ENCODE results near the gene RHEBL1. TPM values are rescaled to one million over a fixed set of nuclear protein-coding genes. Genes with fewer than 3 reads are reported as not detected.

Gene RHEBL1
- total and polyA plus RNA-seq, 2 of the 8 experiments (the other 6 are each of a cell fraction or from before 2014, with no cell fraction given) = 7.5 to 9.4 TPM

GRCh38 chr12:49059299-49060171 lies 10.2 kb downstream of the RHEBL1 start:
- Histone ChIP-seq H4K5ac (ENCODE audit: insufficient read length, low read depth, low read length) (no peak overlapping the region), H3K36me3 (ENCODE audit: control insufficient read depth in 2 of 4, insufficient read depth in 4 of 4, low read length in 3 of 4) (peaks cover 2 to 7% (median 6%) of the 10 kb centered on the region in 4 experiments; a peak in 5 of 8 replicates), H2BK5ac (ENCODE audit: low read depth, low read length) (peak overlapping the region; percentile 98; the same call in 1 of the 2 replicates), H2BK20ac (ENCODE audit: low read length) (no peak overlapping the region), H3K56ac (replicated peaks; ENCODE audit: insufficient read length, low read depth, low read length) (no peak overlapping the region), H3K4me2 (ENCODE audit: insufficient read depth in 1 of 2, low read depth in 2 of 2, low read length in 2 of 2) (peak overlapping the region; percentile 81 to 98), H3K27me3 (replicated peaks in 1 of 4; ENCODE audit: control insufficient read depth in 3 of 4, extremely low read depth in 1 of 4, insufficient read depth in 3 of 4, low read length in 3 of 4) (no peaks in the 10 kb centered on the region), H2AK5ac (ENCODE audit: low read depth, low read length) (peak overlapping the region; percentile 19; the same call in 1 of the 2 replicates), H2AFZ (ENCODE audit: low read length) (no peak overlapping the region), H3K4me1 (replicated peaks in 1 of 4; ENCODE audit: control insufficient read depth in 3 of 4, insufficient read depth in 4 of 4, low read length in 3 of 4) (peaks cover 9 to 37% (median 13%) of the 10 kb centered on the region in 4 experiments), H3K27ac (ENCODE audit: low read depth, low read length) (peak overlapping the region; percentile 97; the same call in 1 of the 2 replicates), H2BK15ac (ENCODE audit: low read length) (no peak overlapping the region), H3K23ac (ENCODE audit: insufficient read length) (no peak overlapping the region), H3K4ac (replicated peaks; ENCODE audit: insufficient read length, low read depth, low read length) (peak overlapping the region; percentile 7), H2BK120ac (replicated peaks; ENCODE audit: low read depth, low read length) (no peak overlapping the region), H4K8ac (ENCODE audit: extremely low read depth, insufficient read depth, low read length) (peak overlapping the region; percentile 87), H3K4me3 (ENCODE audit: extremely low read depth in 1 of 4, insufficient read depth in 2 of 4, low read depth in 3 of 4, low read length in 4 of 4) (peak overlapping the region; percentile 85 to 97 (median 96)), H3K9ac (replicated peaks in 1 of 4; ENCODE audit: extremely low read depth in 1 of 4, low read depth in 3 of 4, low read length in 3 of 4) (peak overlapping the region; percentile 86 to 98 (median 95)), H3K14ac (ENCODE audit: insufficient read length) (no peak overlapping the region), H4K91ac (replicated peaks; ENCODE audit: insufficient read length, low read length) (no peak overlapping the region), H3K79me1 (ENCODE audit: low read depth, low read length) (peaks cover 30% of the 10 kb centered on the region), H4K20me1 (replicated peaks in 1 of 2; ENCODE audit: control insufficient read depth in 1 of 2, insufficient read depth in 2 of 2, low read length in 2 of 2) (peaks cover 37 to 40% of the 10 kb centered on the region in 2 experiments), H3K79me2 (ENCODE audit: control insufficient read depth in 1 of 2, insufficient read depth in 2 of 2, low read length in 2 of 2) (peaks cover 51 to 57% of the 10 kb centered on the region in 2 experiments), H3K18ac (ENCODE audit: extremely low read depth, low read length) (no peak overlapping the region), H3K23me2 (ENCODE audit: low read depth, low read length) (peaks cover 15% of the 10 kb centered on the region), H3K9me3 (ENCODE audit: insufficient read depth in 2 of 2, low read depth in 1 of 2, low read length in 1 of 2) (no peaks in the 10 kb centered on the region), H2BK12ac (ENCODE audit: low read depth, low read length) (no peak overlapping the region)
- ChIA-PET POLR2A (ENCODE audit: partially characterized antibody) (interaction anchor here (0.7 to 5.6 kb wide), 16 partner anchors 10 to 72 kb away, joined by 3 to 47 read pairs (median 5); partner anchors contain the start of genes DDN, LMBR1L, PRKAG1 and RHEBL1), CTCF (ENCODE audit: partially characterized antibody) (interaction anchor here (1.2 to 2.6 kb wide), 2 partner anchors 34 to 61 kb away, joined by 3 to 10 read pairs; partner anchors contain the start of gene DHH)
- FAIRE-seq = no peak
- DNase-seq (ENCODE audit: low read depth in 1 of 2, low spot score in 2 of 2) = peak in 1 of 2 experiments; percentile 66
- 2% methylated on average over 65 of the region's 70 CpGs; no CpG with 5 or more reads in 1 of the 2 experiments for WGBS, 2 experiments (ENCODE audit: extremely low coverage in 1 of 2, insufficient coverage in 1 of 2, insufficient read length in 1 of 2, insufficient replicate concordance in 2 of 2, low coverage in 1 of 2, low lambda C conversion rate in 2 of 2, missing lambda C conversion rate in 1 of 2)
- TF ChIP-seq MAFK (IDR thresholded peaks at IDR 0.05; ENCODE audit: low read depth, low read length) (no peak), SIN3A (conservative IDR thresholded peaks at IDR 0.05 in 1 of 2, IDR thresholded peaks at IDR 0.05 in 1 of 2; ENCODE audit: low read depth in 1 of 2, low read length in 2 of 2) (no peak; a peak in 1 of 4 replicates), SUZ12 (IDR thresholded peaks at IDR 0.05; ENCODE audit: low read length) (0 out of 2 replicates have a peak, but pooled peaks have one; percentile 30), POLR2A (IDR thresholded peaks at IDR 0.05; ENCODE audit: control extremely low read depth in 1 of 2, low read depth in 2 of 2, low read length in 2 of 2) (peak in 1 of 2 experiments; percentile 15; a peak in 1 of 3 replicates)

All from H1 (cell line).